HepG2 (cell line): ENCODE measurements around the gene GLDC. TPM values are rescaled to one million over a fixed set of nuclear protein-coding genes. Genes with fewer than 3 reads are reported as not detected.

Source experiments
- ATAC-seq: fragments of 200-7000 bp; cut with Tn5 transposase; 3 replicates; pipeline ENCODE4 v1.9.1; 2020; ENCODE audit warnings: mild to moderate bottlenecking, moderate library complexity
- BruUV-seq: library from RNA; stranded (reverse); fragments of 400-500 nt; replicated peaks from 2 replicates; lab custom pipeline; 2021; lab: Mats Ljungman, UMichigan
- CTCF ChIA-PET: fragments of 300-600 bp; formaldehyde crosslinking; extraction: SDS; loops from one replicate; lab custom pipeline; 2021; ENCODE audit warnings: low total read pairs, inconsistent platforms, low intra/inter-chr PET ratio; lab: Yijun Ruan, JAX
- POLR2A ChIA-PET: fragments of 350-600 bp; sonication (Branson Sonifier 250); formaldehyde crosslinking; loops from one replicate; lab custom pipeline; 2020; ENCODE audit warnings: antibody characterized with exemption, inconsistent platforms; lab: Yijun Ruan, JAX
- DNase-seq: peaks from one replicate; pipeline ENCODE4 v3.0.0-alpha.2; 2015; ENCODE audit warnings: low spot score
- FAIRE-seq: peaks from 3 replicates; lab custom pipeline; 2011; peaks lifted over from hg19 to GRCh38; lab: Jason Lieb, UNC
- H2AFZ ChIP-seq: one replicate; pipeline ENCODE4 v1.6.1; 2011; ENCODE audit warnings: low read length, inconsistent platforms
- H3K27ac ChIP-seq: fragments of 300-600 bp; 3 replicates; pipeline ENCODE4 v1.8.0; 2011; ENCODE audit warnings: mixed run types, mild to moderate bottlenecking, mixed read lengths, low read length, inconsistent platforms; ENCODE audit not compliant: insufficient read depth; ENCODE audit errors: extremely low read length
- H3K27me3 ChIP-seq, 2 experiments: fragments of 200-600 bp in 1 of 2; 2 replicates in 1 of 2; 3 replicates in 1 of 2; pipeline versions ENCODE4 v1.6.0 to v1.8.0; 2011; ENCODE audit warnings: low read length in 2 of 2, mild to moderate bottlenecking in 2 of 2, moderate library complexity in 2 of 2, inconsistent platforms in 1 of 2; ENCODE audit not compliant: insufficient read depth in 2 of 2, control insufficient read depth in 1 of 2
- H3K36me3 ChIP-seq, 2 experiments: fragments of 200-600 bp in 1 of 2; replicated peaks in 1 of 2; 2 replicates in 1 of 2; 3 replicates in 1 of 2; pipeline versions ENCODE4 v1.5.1 to v1.8.0; 2011; ENCODE audit warnings: low read length in 2 of 2, inconsistent platforms in 1 of 2; ENCODE audit not compliant: insufficient read depth in 2 of 2, control insufficient read depth in 1 of 2
- H3K4me1 ChIP-seq: 2 replicates; pipeline ENCODE4 v1.5.1; 2012; ENCODE audit warnings: low read length, inconsistent platforms; ENCODE audit not compliant: insufficient read depth
- H3K4me2 ChIP-seq: 2 replicates; pipeline ENCODE4 v1.6.0; 2011; ENCODE audit warnings: low read depth, low read length, inconsistent platforms
- H3K4me3 ChIP-seq, 3 experiments: fragments of 200-600 bp in 1 of 3; sonication (generic), shearing (Covaris generic) in 1 of 3; replicated peaks in 1 of 3; 2 replicates each; pipeline ENCODE4 v1.5.1; 2011 to 2016; ENCODE audit warnings: low read length in 3 of 3, inconsistent platforms in 2 of 3, low read depth in 2 of 3, mild to moderate bottlenecking in 2 of 3, control low read depth in 1 of 3, mixed read lengths in 1 of 3; ENCODE audit not compliant: insufficient read depth in 1 of 3
- H3K79me2 ChIP-seq: one replicate; pipeline ENCODE4 v1.6.1; 2011; ENCODE audit warnings: low read length, inconsistent platforms; ENCODE audit not compliant: insufficient read depth
- H3K9ac ChIP-seq: 2 replicates; pipeline ENCODE4 v1.6.0; 2011; ENCODE audit warnings: mild to moderate bottlenecking, low read depth, low read length, inconsistent platforms; ENCODE audit not compliant: insufficient read depth
- H3K9me3 ChIP-seq: 2 replicates; pipeline ENCODE4 v1.5.1; 2012; ENCODE audit warnings: mild to moderate bottlenecking, low read length
- H4K20me1 ChIP-seq: 2 replicates; pipeline ENCODE4 v1.6.0; 2011; ENCODE audit warnings: inconsistent platforms, mild to moderate bottlenecking, low read length, moderate library complexity; ENCODE audit not compliant: insufficient read depth
- ATM ChIP-seq: fragments of 450-650 bp; IDR thresholded peaks from 2 replicates; pipeline ENCODE4 v1.7.1; 2017; ENCODE audit warnings: mild to moderate bottlenecking, borderline replicate concordance
- GPBP1L1 ChIP-seq: sonication (generic); formaldehyde crosslinking; IDR thresholded peaks from 2 replicates; pipeline ENCODE4 v1.5.0; 2020; ENCODE audit warnings: mild to moderate bottlenecking, missing genetic modification reagents
- NR2F2 ChIP-seq: IDR thresholded peaks from 2 replicates; pipeline ENCODE4 v1.6.1; 2012; ENCODE audit warnings: low read depth, inconsistent platforms, borderline replicate concordance
- REPIN1 ChIP-seq: sonication (generic); formaldehyde crosslinking; IDR thresholded peaks from 2 replicates; pipeline ENCODE4 v1.8.0; 2022; ENCODE audit warnings: missing genetic modification reagents, low read depth, mild to moderate bottlenecking, borderline replicate concordance
- TCF7L2 ChIP-seq: IDR thresholded peaks from 2 replicates; pipeline ENCODE4 v1.6.1; 2011; ENCODE audit warnings: mild to moderate bottlenecking, low read depth, low read length, moderate library complexity
- ZC3H13 ChIP-seq: sonication (generic); formaldehyde crosslinking; IDR thresholded peaks from 2 replicates; pipeline ENCODE4 v1.8.1; 2023; ENCODE audit warnings: mild to moderate bottlenecking, missing genetic modification reagents, moderate library complexity
- ZFP90 ChIP-seq: sonication (generic); formaldehyde crosslinking; IDR thresholded peaks from 2 replicates; pipeline ENCODE4 v1.8.0; 2022; ENCODE audit warnings: missing genetic modification reagents, mild to moderate bottlenecking, inconsistent platforms, borderline replicate concordance
- ZNF20 ChIP-seq: sonication (generic); formaldehyde crosslinking; IDR thresholded peaks from 2 replicates; pipeline ENCODE4 v1.4.0; 2020; ENCODE audit warnings: mild to moderate bottlenecking, moderate library complexity, missing genetic modification reagents
- ZNF546 ChIP-seq: sonication (generic); formaldehyde crosslinking; conservative IDR thresholded peaks from 2 replicates; pipeline ENCODE4 v1.8.1; 2023; ENCODE audit warnings: mild to moderate bottlenecking, missing genetic modification reagents
- ZNF792 ChIP-seq: IDR thresholded peaks from 2 replicates; pipeline ENCODE4 v1.6.1; 2016
- WGBS: methylation state at CpG from one replicate; pipeline ENCODE4 v1.1.6; 2017; ENCODE audit warnings: low lambda C conversion rate; 5-methylcytosine and 5-hydroxymethylcytosine counted together
- in situ Hi-C: cut with HindIII; loops from 2 replicates; pipeline ENCODE4 v1.10.0; 2017; ENCODE audit warnings: low pct_unique_long_range_greater_than_20kb; ENCODE audit not compliant: extremely low pct_ligation_motif_present
- intact Hi-C: fragments of 100-400 bp; cut with micrococcal nuclease; formaldehyde crosslinking; loops from one replicate; pipeline ENCODE4 v1.10.0; 2022; ENCODE audit not compliant: unreplicated experiment
- polyA plus RNA-seq, 8 experiments: library from polyadenylated mRNA; depleted of rRNA in 3 of 8; stranded (reverse) in 7 of 8; unstranded in 1 of 8; fragments of >200 nt; fragmentation: Illumina TruSeq in 4 of 8; extraction: Trizol in 4 of 8; gene quantifications; 2 replicates each; pipeline versions ENCODE4 v1.2.1 to v1.2.3, GENCODE V29; 2011 to 2016; ENCODE audit warnings: low read depth in 4 of 8, missing spikeins in 1 of 8, mixed read lengths in 1 of 8; ENCODE audit not compliant: insufficient read depth in 1 of 8
- total RNA-seq, 5 experiments: library from RNA; depleted of rRNA; stranded (reverse); fragments of >200 nt; fragmentation: Illumina TruSeq; extraction: Trizol; gene quantifications; 2 replicates each; pipeline ENCODE4 v1.2.3, GENCODE V29; 2016; ENCODE audit warnings: low read depth in 1 of 5

The GLDC gene
- total and polyA plus RNA-seq, 2 of the 13 experiments (the other 11 are each of a cell fraction or from before 2014, with no cell fraction given), result 59.3 to 115 TPM

GRCh38 chr9:6535594-6535993 lies 109.9 kb downstream of the GLDC start:
- in situ Hi-C loops (no loop called here), intact Hi-C loops (no loop called here)
- FAIRE-seq, result no peak
- H3K27ac ChIP-seq, result no peak overlapping the region
- no peaks in the 10 kb centered on the region for H3K79me2 ChIP-seq
- TF ChIP-seq ZNF792 (CRISPR knock-in tag) (no peak), ATM (no peak), NR2F2 (no peak), REPIN1 (CRISPR knock-in tag) (no peak), GPBP1L1 (CRISPR knock-in tag) (no peak)
- H3K4me1 ChIP-seq, result peaks cover 18% of the 10 kb centered on the region
- H3K9ac ChIP-seq, result no peak overlapping the region
- H2AFZ ChIP-seq, result no peak overlapping the region
- ChIA-PET POLR2A (no interaction called here), CTCF (no interaction called here)
- DNase-seq, result no peak
- no TSS peak for BruUV-seq
- ATAC-seq, result no peak
- no peak overlapping the region for H3K4me3 ChIP-seq
- no peak overlapping the region for H3K4me2 ChIP-seq
- no peaks in the 10 kb centered on the region for H4K20me1 ChIP-seq
- WGBS, result 100% methylated on average over 3 of the region's 3 CpGs
- H3K9me3 ChIP-seq, result no peaks in the 10 kb centered on the region
- peaks cover 16 to 34% of the 10 kb centered on the region in 2 experiments for H3K36me3 ChIP-seq
- no peaks in the 10 kb centered on the region for H3K27me3 ChIP-seq

GRCh38 chr9:6525326-6526045 lies 120.0 kb downstream of the GLDC start:
- ChIA-PET POLR2A (interaction anchor here (1.0 kb wide), 1 partner anchor 156 kb away, joined by 3 read pairs; no protein-coding TSS in a partner anchor), CTCF (no interaction called here)
- H3K4me1 ChIP-seq, result peaks cover 12% of the 10 kb centered on the region
- no peak overlapping the region for H3K4me2 ChIP-seq
- no peaks in the 10 kb centered on the region for H3K27me3 ChIP-seq
- no peak overlapping the region for H3K4me3 ChIP-seq
- BruUV-seq, result no TSS peak
- H2AFZ ChIP-seq, result no peak overlapping the region
- no peaks in the 10 kb centered on the region for H3K36me3 ChIP-seq
- FAIRE-seq (no peak), DNase-seq (no peak), ATAC-seq (no peak)
- intact Hi-C loops, result no loop called here
- WGBS, result 93% methylated on average over 2 of the region's 2 CpGs
- peak overlapping the region; percentile 32 for H3K27ac ChIP-seq
- no peaks in the 10 kb centered on the region for H3K79me2 ChIP-seq
- no peaks in the 10 kb centered on the region for H4K20me1 ChIP-seq
- in situ Hi-C loops, result no loop called here
- no peak overlapping the region for H3K9ac ChIP-seq
- no peaks in the 10 kb centered on the region for H3K9me3 ChIP-seq
- no peak for TF ChIP-seq TCF7L2
- no peak for TF ChIP-seq ZFP90 (CRISPR knock-in tag)
- no peak for TF ChIP-seq ZNF546 (CRISPR knock-in tag)
- TF ChIP-seq ZC3H13 (CRISPR knock-in tag), result no peak
- TF ChIP-seq ZNF20 (CRISPR knock-in tag), result no peak
